ENCODE results near the gene PRDM15. TPM values are rescaled to one million over a fixed set of nuclear protein-coding genes. Genes with fewer than 3 reads are reported as not detected.
A peak's percentile ranks its signal among the peaks of the same experiment; 100 is the strongest.

Gene PRDM15
- total and polyA plus RNA-seq, 7 donors = 1.2 to 6.9 (median 4.6) TPM

DNA sequence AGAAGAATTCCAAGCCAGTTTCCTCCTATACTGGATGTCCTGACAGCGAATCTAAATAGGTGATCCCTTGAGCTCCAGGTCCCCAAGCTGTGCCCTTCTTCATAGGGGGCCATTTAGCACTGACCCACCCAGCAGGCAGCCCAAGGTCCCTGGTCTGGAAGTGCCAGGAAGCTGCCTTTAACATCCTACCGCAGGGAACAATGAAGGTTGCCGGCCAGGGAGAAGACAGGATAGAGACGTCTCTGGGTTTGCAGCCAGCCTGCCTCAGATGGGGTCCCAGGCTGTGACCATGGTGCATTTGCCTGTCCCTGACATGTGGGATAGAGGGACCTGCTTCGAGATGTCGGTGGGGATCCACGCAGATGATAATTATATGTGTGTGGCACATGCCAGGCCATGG lies 109.6 kb downstream of the PRDM15 start:
- DNase-seq = no peak
- no peaks in the 10 kb centered on the region for H3K9me3 ChIP-seq
- no peak overlapping the region for H3K4me3 ChIP-seq
- H3K27me3 ChIP-seq = peaks cover 32 to 99% (median 67%) of the 10 kb centered on the region in 3 donors
- WGBS, 2 donors = 62 to 69% methylated on average over 7 of the region's 7 CpGs
- H3K36me3 ChIP-seq = no peaks in the 10 kb centered on the region
- TF ChIP-seq, protein P1, sequence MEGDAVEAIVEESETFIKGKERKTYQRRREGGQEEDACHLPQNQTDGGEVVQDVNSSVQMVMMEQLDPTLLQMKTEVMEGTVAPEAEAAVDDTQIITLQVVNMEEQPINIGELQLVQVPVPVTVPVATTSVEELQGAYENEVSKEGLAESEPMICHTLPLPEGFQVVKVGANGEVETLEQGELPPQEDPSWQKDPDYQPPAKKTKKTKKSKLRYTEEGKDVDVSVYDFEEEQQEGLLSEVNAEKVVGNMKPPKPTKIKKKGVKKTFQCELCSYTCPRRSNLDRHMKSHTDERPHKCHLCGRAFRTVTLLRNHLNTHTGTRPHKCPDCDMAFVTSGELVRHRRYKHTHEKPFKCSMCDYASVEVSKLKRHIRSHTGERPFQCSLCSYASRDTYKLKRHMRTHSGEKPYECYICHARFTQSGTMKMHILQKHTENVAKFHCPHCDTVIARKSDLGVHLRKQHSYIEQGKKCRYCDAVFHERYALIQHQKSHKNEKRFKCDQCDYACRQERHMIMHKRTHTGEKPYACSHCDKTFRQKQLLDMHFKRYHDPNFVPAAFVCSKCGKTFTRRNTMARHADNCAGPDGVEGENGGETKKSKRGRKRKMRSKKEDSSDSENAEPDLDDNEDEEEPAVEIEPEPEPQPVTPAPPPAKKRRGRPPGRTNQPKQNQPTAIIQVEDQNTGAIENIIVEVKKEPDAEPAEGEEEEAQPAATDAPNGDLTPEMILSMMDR (IDR thresholded peaks at IDR 0.05) = no peak
- TF ChIP-seq EP300 (IDR thresholded peaks at IDR 0.05) = no peak
- H3K4me1 ChIP-seq = peaks cover 0 to 30% (median 23%) of the 10 kb centered on the region in 4 donors
- intact Hi-C loops (cut with DNase I) = no loop called here
- H3K27ac ChIP-seq = no peak overlapping the region

DNA sequence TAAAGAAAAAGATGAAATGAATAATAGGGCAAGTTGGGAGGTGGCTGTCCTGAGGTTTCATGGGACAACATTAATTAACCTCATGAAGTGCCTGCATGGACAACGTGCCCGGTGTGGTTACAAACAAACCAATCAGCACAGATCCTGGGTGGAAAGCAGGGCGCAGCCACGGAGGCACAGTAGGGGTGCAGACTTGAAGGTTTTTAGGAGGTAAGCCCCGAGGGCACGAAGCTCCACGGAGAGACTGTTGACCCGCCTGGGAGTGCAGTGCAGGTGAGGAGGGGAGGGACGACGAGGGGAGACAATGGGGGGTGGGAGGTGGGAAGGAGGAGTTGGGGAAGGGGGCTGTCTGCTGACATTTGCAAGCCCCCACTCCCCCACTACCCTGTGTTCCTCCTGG lies 110.0 kb downstream of the PRDM15 start:
- H3K9me3 ChIP-seq = no peaks in the 10 kb centered on the region
- H3K4me1 ChIP-seq = peaks cover 0 to 30% (median 23%) of the 10 kb centered on the region in 4 donors
- DNase-seq = no peak
- 5 to 22% methylated on average over 10 of the region's 10 CpGs for WGBS, 2 donors
- H3K27ac ChIP-seq = no peak overlapping the region
- H3K27me3 ChIP-seq = peaks cover 33 to 99% (median 71%) of the 10 kb centered on the region in 3 donors
- intact Hi-C loops (cut with DNase I) = no loop called here
- peak overlapping the region in 2 of 4 donors; percentile 7 to 24 for H3K4me3 ChIP-seq
- no peak for TF ChIP-seq EP300 (IDR thresholded peaks at IDR 0.05)
- no peak for TF ChIP-seq POLR2AphosphoS5 (IDR thresholded peaks at IDR 0.05)
- TF ChIP-seq POLR2A (IDR thresholded peaks at IDR 0.05) = no peak
- TF ChIP-seq, protein P1 (IDR thresholded peaks at IDR 0.05) = no peak
- H3K36me3 ChIP-seq = no peaks in the 10 kb centered on the region

DNA sequence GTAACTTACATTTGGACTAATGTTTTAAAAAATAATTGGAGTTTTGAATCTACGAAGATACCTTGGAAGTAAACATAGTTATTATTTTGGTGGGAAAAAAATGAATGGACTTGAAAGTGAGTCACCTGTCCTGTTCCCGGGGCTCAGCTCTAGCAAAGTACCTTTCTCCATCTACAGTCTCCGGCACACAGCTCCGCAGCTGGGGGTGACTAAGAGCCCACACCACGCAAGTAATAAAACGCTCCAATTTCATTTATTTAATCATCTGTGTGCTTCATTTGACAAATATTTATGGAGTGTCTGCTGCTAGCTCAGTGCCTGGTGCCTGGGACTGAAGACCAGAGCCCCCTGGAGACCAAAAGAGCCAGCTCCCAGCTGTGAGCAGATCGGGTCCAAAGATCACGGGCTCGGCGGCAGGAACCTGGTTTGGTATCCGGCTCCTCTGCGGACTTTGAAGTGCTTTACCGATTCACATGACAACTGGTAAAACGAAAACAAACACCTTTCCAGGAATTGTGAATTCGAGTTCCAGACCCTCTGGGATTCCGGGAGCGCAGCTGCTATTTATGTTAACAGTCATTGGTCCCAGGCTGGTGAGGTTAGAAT lies 110.6 kb downstream of the PRDM15 start:
- WGBS, 2 donors = 0 to 2% methylated on average over 17 of the region's 17 CpGs
- no peaks in the 10 kb centered on the region for H3K36me3 ChIP-seq
- no peaks in the 10 kb centered on the region for H3K9me3 ChIP-seq
- H3K4me1 ChIP-seq = peaks cover 0 to 30% (median 23%) of the 10 kb centered on the region in 4 donors
- peak; percentile 63 for DNase-seq
- TF ChIP-seq POLR2AphosphoS5 (IDR thresholded peaks at IDR 0.05) (peak in 2 of 4 donors; percentile 24 to 44), EP300 (IDR thresholded peaks at IDR 0.05) (no peak)
- intact Hi-C loops (cut with DNase I) = no loop called here
- H3K27ac ChIP-seq = no peak overlapping the region
- H3K4me3 ChIP-seq = peak overlapping the region in 3 of 4 donors; percentile 7 to 24 (median 7)
- peaks cover 39 to 100% (median 77%) of the 10 kb centered on the region in 3 donors for H3K27me3 ChIP-seq

DNA sequence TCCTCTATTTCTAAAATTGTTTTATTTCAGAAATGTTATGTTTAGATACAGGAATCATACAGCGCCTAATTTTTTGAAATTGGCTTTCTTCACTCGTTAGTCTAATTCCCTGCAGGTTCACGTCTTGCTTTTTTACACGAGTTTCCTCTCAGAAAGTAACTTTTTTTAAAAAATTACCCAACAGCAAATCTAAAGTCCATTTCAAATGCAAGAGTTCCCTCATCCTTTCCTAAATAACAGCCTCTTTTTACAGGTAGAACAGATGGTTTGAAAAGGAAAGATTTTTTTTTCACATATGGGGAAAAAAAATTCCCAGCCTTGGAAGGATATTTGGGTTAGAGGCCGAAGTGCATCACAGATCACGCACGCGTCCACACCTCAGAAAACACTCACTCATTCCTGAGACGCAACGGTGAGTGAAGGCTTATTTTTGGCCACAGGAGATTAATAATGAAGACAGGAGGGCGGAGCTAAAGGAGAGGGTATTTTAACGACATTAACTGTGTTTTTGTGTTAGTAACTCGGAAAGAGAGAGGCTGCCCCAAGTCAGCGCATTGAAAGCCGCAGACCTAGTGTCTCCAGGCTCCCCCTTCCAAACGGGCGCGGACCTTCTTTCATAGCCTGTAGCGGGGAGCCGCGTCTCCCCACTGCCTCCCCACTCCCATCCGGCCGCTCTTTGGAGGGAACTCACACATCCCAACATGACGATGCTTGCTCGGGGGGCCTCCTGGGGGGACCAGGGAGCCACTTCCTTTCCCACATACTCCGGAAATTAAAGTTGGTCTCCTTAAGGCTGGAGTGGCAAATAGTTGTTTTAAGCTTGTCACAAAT lies 111.3 kb downstream of the PRDM15 start:
- H3K27me3 ChIP-seq = peaks cover 40 to 100% (median 83%) of the 10 kb centered on the region in 3 donors
- intact Hi-C loops (cut with DNase I) = no loop called here
- H3K4me1 ChIP-seq = peaks cover 0 to 30% (median 23%) of the 10 kb centered on the region in 4 donors
- TF ChIP-seq POLR2A (IDR thresholded peaks at IDR 0.05) (no peak), EP300 (IDR thresholded peaks at IDR 0.05) (no peak), POLR2AphosphoS5 (IDR thresholded peaks at IDR 0.05) (no peak)
- TF ChIP-seq, protein P1 (IDR thresholded peaks at IDR 0.05) = no peak
- 1 to 4% methylated on average over 26 of the region's 26 CpGs for WGBS, 2 donors
- H3K27ac ChIP-seq = no peak overlapping the region
- no peaks in the 10 kb centered on the region for H3K9me3 ChIP-seq
- peak; percentile 33 for DNase-seq
- H3K4me3 ChIP-seq = no peak overlapping the region
- no peaks in the 10 kb centered on the region for H3K36me3 ChIP-seq
